AG04450 (cell line): ENCODE measurements around the gene FAM124A. TPM values are rescaled to one million over a fixed set of nuclear protein-coding genes. Genes with fewer than 3 reads are reported as not detected.

Experiments
- CTCF ChIA-PET: fragments of 300-600, 350-600 bp; formaldehyde crosslinking; extraction: SDS; loops from one replicate; lab custom pipeline; 2022; ENCODE audit warnings: antibody characterized with exemption, inconsistent platforms; lab: Charles Lee
- POLR2A ChIA-PET: fragments of 350-600 bp; formaldehyde crosslinking; extraction: SDS; loops from one replicate; lab custom pipeline; 2021; ENCODE audit warnings: antibody characterized with exemption, inconsistent platforms; lab: Yijun Ruan, JAX
- DNase-seq: peaks from one replicate; pipeline ENCODE4 v3.0.0-alpha.2; 2011; ENCODE audit warnings: low read depth, low spot score
- H3K27ac ChIP-seq: one replicate; pipeline ENCODE4 v1.5.1; 2012; ENCODE audit warnings: low read depth, low read length, control low read depth
- H3K27me3 ChIP-seq: one replicate; pipeline ENCODE4 v1.6.0; 2012; ENCODE audit warnings: low read length; ENCODE audit not compliant: control insufficient read depth, insufficient read depth
- H3K4me3 ChIP-seq: 2 replicates; pipeline ENCODE4 v1.5.1; 2011; ENCODE audit warnings: mild to moderate bottlenecking, low read depth, low read length, control low read depth
- H3K9me3 ChIP-seq: 2 replicates; pipeline ENCODE4 v1.5.1; 2012; ENCODE audit warnings: low read length; ENCODE audit not compliant: control insufficient read depth, insufficient read depth
- polyA plus RNA-seq: library from polyadenylated mRNA; depleted of rRNA; stranded (reverse); fragments of >200 nt; gene quantifications from 2 replicates; pipeline ENCODE4 v1.2.3, GENCODE V29; 2011
- TF ChIP-seq, protein P1 (sequence below): IDR thresholded peaks from 2 replicates; pipeline ENCODE4 v1.5.1; 2011; ENCODE audit warnings: low read depth, low read length, control low read depth, inconsistent platforms

Gene FAM124A
- polyA plus RNA-seq, 1 experiment = 0.14 TPM

DNA sequence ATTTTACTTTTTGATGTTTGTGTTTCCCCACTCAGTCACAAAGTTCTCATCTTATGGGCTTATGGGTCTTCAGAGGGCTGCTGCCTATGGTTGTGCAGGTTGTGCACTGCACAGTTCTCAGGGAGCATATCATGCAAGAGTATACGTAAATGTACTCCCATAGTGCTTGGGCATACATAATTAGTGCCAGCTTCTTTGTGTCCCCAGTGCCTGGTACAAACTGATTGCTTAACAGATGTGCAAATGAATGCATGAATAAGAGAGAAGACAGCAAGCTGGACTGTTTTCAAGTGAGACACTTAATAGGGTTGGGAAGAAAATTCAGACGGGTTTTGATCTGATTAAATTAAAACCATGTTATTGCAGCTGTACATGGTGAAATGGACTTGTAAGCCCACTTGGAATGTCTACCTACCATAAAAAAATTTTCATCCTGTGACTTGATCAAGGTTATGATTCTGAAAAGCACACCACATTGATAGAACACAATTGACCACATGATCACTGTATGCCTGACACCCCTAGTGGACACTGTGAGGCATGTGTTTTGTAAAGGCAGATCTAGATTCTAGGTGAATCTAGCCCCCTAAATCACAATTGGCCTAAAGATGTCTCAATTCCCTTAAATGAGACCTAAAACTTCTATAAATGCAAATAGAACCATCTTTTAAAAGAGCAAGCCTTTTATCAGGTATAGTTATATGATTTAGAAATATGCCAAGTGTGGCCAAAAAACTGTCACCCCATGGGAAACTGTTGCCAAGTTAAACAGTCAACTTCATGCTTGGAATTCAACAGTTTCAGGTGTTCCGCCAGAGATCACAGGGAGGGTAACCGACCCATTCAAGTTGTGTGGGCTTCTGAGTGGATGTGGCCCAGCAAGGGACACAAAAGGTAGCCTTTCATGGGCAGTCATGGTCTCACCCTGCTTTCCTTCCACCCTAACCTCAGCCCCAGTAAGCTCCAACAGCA is 27.9 kb downstream of the FAM124A start:
- CTCF ChIA-PET = interaction anchor here (0.8 kb wide), 1 partner anchor 36 kb away, joined by 4 read pairs; no protein-coding TSS in a partner anchor
- Histone ChIP-seq H3K27me3 (peaks cover 5% of the 10 kb centered on the region), H3K9me3 (no peaks in the 10 kb centered on the region; the same call in 1 of the 2 replicates), H3K4me3 (no peak overlapping the region), H3K27ac (no peak overlapping the region)
- no peak for DNase-seq
- TF ChIP-seq, protein P1, sequence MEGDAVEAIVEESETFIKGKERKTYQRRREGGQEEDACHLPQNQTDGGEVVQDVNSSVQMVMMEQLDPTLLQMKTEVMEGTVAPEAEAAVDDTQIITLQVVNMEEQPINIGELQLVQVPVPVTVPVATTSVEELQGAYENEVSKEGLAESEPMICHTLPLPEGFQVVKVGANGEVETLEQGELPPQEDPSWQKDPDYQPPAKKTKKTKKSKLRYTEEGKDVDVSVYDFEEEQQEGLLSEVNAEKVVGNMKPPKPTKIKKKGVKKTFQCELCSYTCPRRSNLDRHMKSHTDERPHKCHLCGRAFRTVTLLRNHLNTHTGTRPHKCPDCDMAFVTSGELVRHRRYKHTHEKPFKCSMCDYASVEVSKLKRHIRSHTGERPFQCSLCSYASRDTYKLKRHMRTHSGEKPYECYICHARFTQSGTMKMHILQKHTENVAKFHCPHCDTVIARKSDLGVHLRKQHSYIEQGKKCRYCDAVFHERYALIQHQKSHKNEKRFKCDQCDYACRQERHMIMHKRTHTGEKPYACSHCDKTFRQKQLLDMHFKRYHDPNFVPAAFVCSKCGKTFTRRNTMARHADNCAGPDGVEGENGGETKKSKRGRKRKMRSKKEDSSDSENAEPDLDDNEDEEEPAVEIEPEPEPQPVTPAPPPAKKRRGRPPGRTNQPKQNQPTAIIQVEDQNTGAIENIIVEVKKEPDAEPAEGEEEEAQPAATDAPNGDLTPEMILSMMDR = peak; percentile 42; the same call in 1 of the 2 replicates
- POLR2A ChIA-PET = no interaction called here

DNA sequence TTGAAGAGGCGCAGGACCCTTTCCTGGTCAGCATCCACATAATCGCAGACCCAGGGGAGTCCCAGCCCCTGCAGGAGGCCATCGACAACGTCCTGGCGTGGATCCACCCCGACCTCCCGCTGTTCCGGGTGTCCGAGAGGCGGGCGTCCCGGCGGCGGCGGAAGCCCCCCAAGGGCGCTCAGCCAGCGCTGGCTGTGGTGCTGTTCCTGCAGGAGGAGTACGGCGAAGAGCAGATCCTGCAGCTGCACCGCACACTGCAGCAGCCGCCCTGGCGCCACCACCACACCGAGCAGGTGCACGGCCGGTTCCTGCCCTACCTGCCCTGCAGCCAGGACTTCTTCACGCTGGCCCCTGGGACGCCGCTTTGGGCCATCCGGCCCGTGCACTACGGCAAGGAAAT is 29.3 kb downstream of the FAM124A start:
- ChIA-PET CTCF (no interaction called here), POLR2A (no interaction called here)
- Histone ChIP-seq H3K4me3 (no peak overlapping the region), H3K27me3 (peaks cover 5% of the 10 kb centered on the region), H3K27ac (no peak overlapping the region), H3K9me3 (no peaks in the 10 kb centered on the region; the same call in 1 of the 2 replicates)
- TF ChIP-seq, protein P1 = no peak
- no peak for DNase-seq

DNA sequence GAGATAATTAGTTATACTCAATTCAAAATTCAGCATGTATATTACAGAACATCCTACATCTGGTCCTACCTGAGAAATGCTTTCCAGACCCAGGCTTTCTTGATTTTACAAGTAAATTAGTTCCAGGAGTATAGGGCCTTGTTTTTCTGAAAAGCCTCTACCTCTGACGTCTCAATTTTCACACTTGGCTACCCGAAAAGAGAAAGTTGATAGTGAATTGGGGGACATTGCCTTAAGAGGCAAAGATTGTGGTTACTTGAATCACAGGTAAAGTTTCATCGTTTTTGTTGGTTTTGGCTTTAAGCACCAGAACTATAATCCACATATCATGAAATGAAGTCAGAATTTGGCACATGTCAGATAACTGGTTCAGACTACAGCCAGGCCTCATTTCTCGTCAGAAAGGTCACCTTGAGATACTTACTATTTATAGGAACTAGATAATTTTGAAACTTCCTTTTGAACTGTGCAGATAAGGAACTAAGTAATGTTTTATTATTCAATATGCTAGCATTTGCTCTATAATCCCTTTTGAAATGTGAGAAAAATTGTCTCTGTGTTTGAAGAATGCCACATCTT is 30.8 kb downstream of the FAM124A start:
- H3K27me3 ChIP-seq = peaks cover 4% of the 10 kb centered on the region
- H3K27ac ChIP-seq = no peak overlapping the region
- H3K9me3 ChIP-seq = no peaks in the 10 kb centered on the region; the same call in 1 of the 2 replicates
- DNase-seq = no peak
- ChIA-PET POLR2A (no interaction called here), CTCF (interaction anchor here (0.6 kb wide), 1 partner anchor 33 kb away, joined by 7 read pairs; no protein-coding TSS in a partner anchor)
- H3K4me3 ChIP-seq = no peak overlapping the region
- TF ChIP-seq, protein P1 = no peak

DNA sequence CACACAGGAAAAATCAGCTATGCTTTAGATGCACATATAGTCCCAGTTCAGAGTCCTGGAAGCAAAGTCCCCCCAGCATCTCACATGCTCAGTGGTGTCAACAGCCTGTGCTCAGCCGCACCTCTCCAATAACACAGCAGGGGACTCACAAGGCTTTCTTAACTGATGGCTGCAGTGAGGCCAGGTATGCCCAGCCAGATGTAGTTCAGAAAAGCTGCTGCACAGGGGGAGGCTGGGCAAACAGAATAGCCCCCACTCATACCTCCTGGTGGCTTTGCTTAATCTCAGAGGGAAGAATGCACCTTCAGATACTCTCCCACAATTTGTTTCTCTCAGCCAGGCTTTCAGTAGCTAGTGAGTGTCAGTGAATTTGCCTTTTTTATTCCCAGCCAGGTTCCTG is 33.4 kb downstream of the FAM124A start:
- ChIA-PET CTCF (interaction anchor here (2.8 kb wide), 1 partner anchor 31 kb away, joined by 18 read pairs; no protein-coding TSS in a partner anchor), POLR2A (no interaction called here)
- Histone ChIP-seq H3K27me3 (peaks cover 5% of the 10 kb centered on the region), H3K27ac (no peak overlapping the region), H3K4me3 (no peak overlapping the region), H3K9me3 (no peaks in the 10 kb centered on the region; the same call in 1 of the 2 replicates)
- TF ChIP-seq, protein P1 = no peak
- no peak for DNase-seq
